Activated CD4-positive, CD25-positive, alpha-beta regulatory T cell treated with anti-CD3 and anti-CD28 coated beads, Interleukin-2, amount 50 U/mL, for 24 hours (primary cell): ENCODE results near the gene FARP2.
A peak's percentile ranks its signal among the peaks of the same experiment; 100 is the strongest.

Experiments
- ATAC-seq, 2 donors: fragments of 150-1000 bp; cut with Tn5 transposase; one replicate each; pipeline ENCODE4 v1.10.0; 2021; ENCODE audit warnings: mild to moderate bottlenecking in 1 of 2, moderate library complexity in 1 of 2

The FARP2 gene

GRCh38 chr2:241324775-241325174, 31.3 kb upstream of the FARP2 start:
- no peak for ATAC-seq

GRCh38 chr2:241325257-241325656, 30.8 kb upstream of the FARP2 start:
- no peak for ATAC-seq

- no peak for ATAC-seq
Measured at GRCh38 chr2:241329669-241330615, 26.1 kb upstream of the FARP2 start.

- ATAC-seq = no peak
Measured at GRCh38 chr2:241330616-241330981, 25.5 kb upstream of the FARP2 start.

- ATAC-seq = no peak
Measured at GRCh38 chr2:241334813-241335212, 21.3 kb upstream of the FARP2 start.

GRCh38 chr2:241339839-241340630, 16.1 kb upstream of the FARP2 start:
- ATAC-seq = no peak

GRCh38 chr2:241340631-241341163, 15.4 kb upstream of the FARP2 start:
- no peak for ATAC-seq

- no peak for ATAC-seq
Measured at GRCh38 chr2:241344925-241345651, 11.0 kb upstream of the FARP2 start.

GRCh38 chr2:241349941-241350340, 6.1 kb upstream of the FARP2 start:
- no peak for ATAC-seq

- no peak for ATAC-seq
Measured at GRCh38 chr2:241350530-241350877, 5.6 kb upstream of the FARP2 start.

GRCh38 chr2:241350878-241351639, 5.0 kb upstream of the FARP2 start:
- ATAC-seq = no peak

GRCh38 chr2:241351640-241352031, 4.4 kb upstream of the FARP2 start:
- ATAC-seq = no peak

- ATAC-seq = no peak
Measured at GRCh38 chr2:241352227-241352626, 3.9 kb upstream of the FARP2 start.

- ATAC-seq = peak in 1 of 2 donors; percentile 33
Measured at GRCh38 chr2:241354668-241355658, 1.1 kb upstream of the FARP2 start.

GRCh38 chr2:241356871-241357260, 781 bp downstream of the FARP2 start:
- ATAC-seq = no peak

- ATAC-seq = no peak
Measured at GRCh38 chr2:241357531-241357930, 1.4 kb downstream of the FARP2 start.

GRCh38 chr2:241358470-241358869, 2.4 kb downstream of the FARP2 start:
- peak in 1 of 2 donors; percentile 6 for ATAC-seq

GRCh38 chr2:241359481-241360045, 3.5 kb downstream of the FARP2 start:
- no peak for ATAC-seq

- ATAC-seq = no peak
Measured at GRCh38 chr2:241363426-241363825, 7.3 kb downstream of the FARP2 start.

- ATAC-seq = no peak
Measured at GRCh38 chr2:241364781-241365180, 8.7 kb downstream of the FARP2 start.

GRCh38 chr2:241366678-241367077, 10.6 kb downstream of the FARP2 start:
- no peak for ATAC-seq
